NCI-H524 treated with DMSO at 0.1 percent for 48 hours (cell line): Measurements from ENCODE around the gene TGFBR1.

Experiments used
- DNase-seq: peaks from one replicate; lab custom pipeline; 2025; lab: John Stamatoyannopoulos, UW

The TGFBR1 gene

GRCh38 chr9:99137225-99137624 is 32.3 kb downstream of the TGFBR1 start:
- DNase-seq = no peak

DNA sequence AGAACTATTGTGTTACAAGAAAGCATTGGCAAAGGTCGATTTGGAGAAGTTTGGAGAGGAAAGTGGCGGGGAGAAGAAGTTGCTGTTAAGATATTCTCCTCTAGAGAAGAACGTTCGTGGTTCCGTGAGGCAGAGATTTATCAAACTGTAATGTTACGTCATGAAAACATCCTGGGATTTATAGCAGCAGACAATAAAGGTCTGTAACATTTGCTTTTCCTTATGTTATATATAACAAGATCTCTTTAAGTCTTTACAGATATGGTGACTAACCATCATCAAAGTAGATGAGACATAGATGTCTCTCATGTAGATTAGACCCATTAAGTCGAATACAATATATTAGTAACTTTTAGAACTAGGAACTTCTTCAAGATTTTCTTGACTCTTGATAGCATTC is 33.0 kb downstream of the TGFBR1 start:
- DNase-seq = no peak

DNA sequence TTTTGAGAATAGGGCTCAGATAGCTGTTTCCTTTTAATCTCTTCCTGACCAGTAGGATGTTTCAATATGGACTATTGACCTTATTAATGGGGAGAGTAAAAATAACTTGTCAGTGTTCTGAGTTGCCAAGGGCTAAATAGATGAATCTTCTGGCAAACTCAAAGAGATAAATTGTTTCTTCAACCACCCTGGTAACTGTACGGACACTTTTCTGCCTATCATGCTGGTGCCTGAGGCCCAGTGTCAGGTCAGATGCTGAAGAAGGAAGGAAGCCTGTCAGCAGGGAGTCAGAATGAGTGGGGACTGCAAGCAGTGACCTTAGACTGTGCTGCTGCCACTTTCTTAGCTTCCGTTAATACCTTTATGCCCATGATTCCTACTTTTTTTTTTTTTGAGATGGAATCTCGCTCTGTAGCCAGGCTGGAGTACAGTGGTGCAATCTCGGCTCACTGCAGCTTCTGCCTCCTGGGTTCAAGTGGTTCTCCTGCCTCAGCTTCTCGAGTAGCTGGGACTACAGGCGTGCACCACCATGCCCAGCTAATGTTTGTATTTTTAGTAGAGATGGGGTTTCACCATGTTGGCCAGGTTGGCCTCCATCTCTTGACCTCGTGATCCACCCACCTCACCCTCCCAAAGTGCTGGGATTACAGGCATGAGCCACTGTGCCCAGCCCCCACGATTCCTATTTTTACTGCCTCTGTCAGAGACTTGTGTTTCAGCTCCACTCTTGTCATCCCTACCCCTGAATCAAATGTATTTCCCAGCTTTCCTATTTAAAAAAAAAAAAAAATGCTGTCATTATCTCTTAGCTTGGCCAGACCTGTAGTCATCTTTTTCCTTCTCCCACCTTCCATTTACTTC is 33.7 kb downstream of the TGFBR1 start:
- no peak for DNase-seq

- DNase-seq = no peak
Measured at GRCh38 chr9:99139868-99140267, 35.0 kb downstream of the TGFBR1 start.

GRCh38 chr9:99140685-99141314 is 35.9 kb downstream of the TGFBR1 start:
- no peak for DNase-seq

DNA sequence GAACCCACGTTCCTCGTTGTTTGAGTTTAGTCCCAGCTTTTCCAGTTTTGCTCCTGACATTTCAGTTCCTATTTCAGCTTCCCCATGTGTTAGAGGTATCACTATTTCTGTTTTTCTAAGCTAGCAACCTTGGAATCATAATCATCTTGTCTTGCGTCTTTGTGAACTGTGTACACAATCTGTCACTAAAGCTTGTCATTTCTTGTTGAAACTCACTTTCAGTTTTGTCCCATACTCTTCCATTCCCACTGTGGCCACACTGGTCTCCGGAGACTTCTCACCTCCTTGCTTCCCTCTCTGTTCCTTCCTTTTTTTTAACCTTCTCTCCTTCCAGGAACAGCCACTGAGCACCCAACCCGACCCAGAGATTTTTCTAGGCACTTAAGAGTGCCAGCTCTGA is 36.9 kb downstream of the TGFBR1 start:
- DNase-seq = no peak

- no peak for DNase-seq
Measured at GRCh38 chr9:99142275-99142674, 37.4 kb downstream of the TGFBR1 start.

- no peak for DNase-seq
Measured at GRCh38 chr9:99143655-99144054, 38.7 kb downstream of the TGFBR1 start.

GRCh38 chr9:99144966-99145365 is 40.1 kb downstream of the TGFBR1 start:
- no peak for DNase-seq

- no peak for DNase-seq
Measured at GRCh38 chr9:99146574-99146973, 41.7 kb downstream of the TGFBR1 start.

- DNase-seq = no peak
Measured at GRCh38 chr9:99147177-99147576, 42.3 kb downstream of the TGFBR1 start.

- no peak for DNase-seq
Measured at GRCh38 chr9:99150451-99151171, 45.7 kb downstream of the TGFBR1 start.

- DNase-seq = no peak
Measured at GRCh38 chr9:99154356-99154755, 49.4 kb downstream of the TGFBR1 start.

DNA sequence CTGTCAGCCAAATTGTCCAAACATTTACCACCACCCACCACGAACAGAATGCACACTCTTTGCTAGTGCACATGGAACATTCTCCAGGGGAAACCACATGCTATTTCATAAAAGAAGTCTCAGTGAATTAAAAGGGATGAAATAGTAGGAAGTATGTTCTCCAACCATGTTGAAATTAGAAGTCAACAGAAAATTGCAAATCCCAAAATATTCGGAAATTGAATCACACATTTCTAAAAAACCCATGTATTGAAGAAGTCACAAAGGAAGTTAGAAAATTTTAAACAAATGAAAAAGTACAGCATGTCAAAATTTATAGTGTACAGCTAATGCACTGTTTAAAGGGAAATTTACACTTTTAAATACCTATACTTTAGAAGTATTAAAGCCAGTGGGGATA is 50.8 kb downstream of the TGFBR1 start:
- no peak for DNase-seq

DNA sequence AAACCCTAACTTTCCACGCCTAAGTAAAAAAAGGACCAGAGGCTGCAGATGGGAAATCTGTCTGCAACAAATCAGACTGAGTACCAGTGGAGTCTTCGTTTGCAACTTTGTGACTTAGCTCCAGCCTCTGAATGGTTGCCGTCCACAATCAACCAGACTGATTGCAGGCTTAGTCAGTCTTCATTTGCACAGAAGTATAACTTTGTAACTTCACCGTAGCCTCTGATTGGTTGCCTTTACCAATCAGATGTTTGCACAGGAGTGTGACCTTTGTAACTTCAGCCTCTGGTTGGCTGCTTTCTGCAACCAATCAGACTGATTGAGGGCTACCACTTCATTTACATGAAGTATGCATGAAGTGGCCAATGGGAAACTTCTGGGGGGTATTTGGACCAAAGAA is 53.7 kb downstream of the TGFBR1 start:
- DNase-seq = no peak

DNA sequence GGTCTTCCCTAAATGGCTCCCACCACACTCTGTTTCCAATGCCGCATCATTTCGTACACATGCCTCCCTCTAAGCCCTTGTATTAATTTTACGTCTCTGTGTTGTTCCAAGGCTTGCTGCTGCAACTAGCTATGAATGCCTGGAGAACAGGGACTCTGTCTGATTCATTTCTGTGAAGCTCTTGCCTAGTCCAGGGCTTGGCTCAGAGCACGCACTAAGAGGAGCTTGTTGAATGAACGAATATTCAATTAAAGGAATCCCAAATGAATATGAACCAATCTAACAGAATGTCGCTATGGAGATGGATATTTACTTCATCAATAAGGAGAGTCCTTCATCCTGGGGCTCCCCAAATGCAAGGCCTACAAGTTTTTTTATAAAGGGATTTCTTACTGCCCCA is 55.3 kb downstream of the TGFBR1 start:
- no peak for DNase-seq

GRCh38 chr9:99162759-99163364 is 57.9 kb downstream of the TGFBR1 start:
- DNase-seq = no peak

GRCh38 chr9:99166149-99166548 is 61.2 kb downstream of the TGFBR1 start:
- no peak for DNase-seq

DNA sequence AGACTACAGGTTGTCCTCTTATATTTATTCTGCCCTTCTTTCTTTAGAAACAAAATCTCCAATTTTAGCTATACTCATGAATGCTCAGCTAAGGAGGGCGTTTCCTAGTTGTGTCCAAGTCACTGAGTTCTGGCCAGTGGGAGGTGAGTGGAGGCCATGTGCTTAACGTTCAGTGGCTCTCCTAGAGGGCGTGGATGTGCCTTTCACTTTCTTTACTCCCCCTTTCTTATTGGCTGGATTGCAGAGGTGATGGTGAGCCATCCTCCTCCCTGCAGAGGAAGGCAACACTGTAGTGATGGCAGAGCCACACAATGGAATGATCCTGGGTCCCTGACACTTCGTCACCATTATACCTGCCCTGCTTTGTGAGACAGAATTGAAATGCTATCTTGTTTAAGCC is 62.2 kb downstream of the TGFBR1 start:
- no peak for DNase-seq

DNA sequence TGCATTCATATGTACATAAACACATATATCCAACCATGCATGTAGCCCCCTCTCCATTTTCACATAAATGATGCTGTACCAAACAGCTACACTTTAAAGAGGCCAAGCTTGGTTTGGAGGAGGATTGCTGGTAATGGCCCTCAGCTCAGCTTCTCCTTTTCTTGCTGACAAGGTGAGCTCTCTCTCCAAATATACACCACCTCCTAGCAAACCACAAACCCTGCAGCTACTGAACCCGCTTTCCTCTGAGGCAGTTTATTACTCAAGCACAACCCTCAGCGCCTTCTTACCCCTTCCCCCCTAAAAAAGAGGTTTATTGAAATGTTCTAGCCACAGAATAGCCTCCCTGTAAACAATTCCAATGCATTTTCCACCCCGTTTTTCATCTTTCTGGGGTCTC is 62.8 kb downstream of the TGFBR1 start:
- DNase-seq = no peak

DNA sequence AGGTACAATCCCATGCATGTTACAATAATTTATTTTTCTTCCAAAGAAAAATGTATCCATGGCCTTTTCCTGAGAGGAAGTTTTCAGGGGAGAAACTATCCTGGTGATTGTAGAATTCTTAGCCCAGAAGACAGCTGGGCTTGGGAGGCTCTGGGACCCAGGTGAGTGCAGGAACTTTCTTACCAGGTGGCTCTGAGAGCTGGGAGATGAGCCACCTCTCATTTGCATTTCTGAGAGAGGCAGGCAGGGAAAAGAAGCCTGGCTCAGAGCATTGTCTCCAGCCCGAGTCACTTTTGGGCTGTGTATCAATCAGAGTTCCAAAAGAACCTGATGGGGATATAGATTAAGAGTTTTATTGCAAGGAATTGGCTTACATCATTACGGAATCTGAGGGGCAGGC is 64.2 kb downstream of the TGFBR1 start:
- no peak for DNase-seq

- DNase-seq = no peak
Measured at GRCh38 chr9:99169982-99170761, 65.3 kb downstream of the TGFBR1 start.
